Uterus (tissue), 2 donors: ENCODE measurements around the gene GRHL3.

Experiments used
- CTCF ChIP-seq, 4 experiments: fragments of 200-600 bp in 2 of 4; fragments of 450-650 bp in 2 of 4; sonication (generic) in 2 of 4; IDR thresholded peaks; one replicate each; pipeline ENCODE4 v1.5.1; 2016 to 2019; ENCODE audit warnings: antibody characterized with exemption in 4 of 4, mild to moderate bottlenecking in 2 of 4, moderate library complexity in 1 of 4
- POLR2A ChIP-seq, 2 donors: fragments of 450-650 bp; IDR thresholded peaks; one replicate each; pipeline ENCODE4 v1.6.1; 2016; ENCODE audit warnings: antibody characterized with exemption in 2 of 2, mild to moderate bottlenecking in 1 of 2, moderate library complexity in 1 of 2

- TF ChIP-seq CTCF (IDR thresholded peaks at IDR 0.05) (no peak), POLR2A (IDR thresholded peaks at IDR 0.05) (no peak)
Observed at GRCh38 chr1:24316645-24317044, 2.5 kb upstream of the GRHL3 start.
